SHP77 (cell line): ENCODE measurements around the gene PRKD3.

Experiments
- DNase-seq, 2 experiments: peaks; one replicate each; lab custom pipeline; 2025; lab: John Stamatoyannopoulos, UW

The PRKD3 gene

DNA sequence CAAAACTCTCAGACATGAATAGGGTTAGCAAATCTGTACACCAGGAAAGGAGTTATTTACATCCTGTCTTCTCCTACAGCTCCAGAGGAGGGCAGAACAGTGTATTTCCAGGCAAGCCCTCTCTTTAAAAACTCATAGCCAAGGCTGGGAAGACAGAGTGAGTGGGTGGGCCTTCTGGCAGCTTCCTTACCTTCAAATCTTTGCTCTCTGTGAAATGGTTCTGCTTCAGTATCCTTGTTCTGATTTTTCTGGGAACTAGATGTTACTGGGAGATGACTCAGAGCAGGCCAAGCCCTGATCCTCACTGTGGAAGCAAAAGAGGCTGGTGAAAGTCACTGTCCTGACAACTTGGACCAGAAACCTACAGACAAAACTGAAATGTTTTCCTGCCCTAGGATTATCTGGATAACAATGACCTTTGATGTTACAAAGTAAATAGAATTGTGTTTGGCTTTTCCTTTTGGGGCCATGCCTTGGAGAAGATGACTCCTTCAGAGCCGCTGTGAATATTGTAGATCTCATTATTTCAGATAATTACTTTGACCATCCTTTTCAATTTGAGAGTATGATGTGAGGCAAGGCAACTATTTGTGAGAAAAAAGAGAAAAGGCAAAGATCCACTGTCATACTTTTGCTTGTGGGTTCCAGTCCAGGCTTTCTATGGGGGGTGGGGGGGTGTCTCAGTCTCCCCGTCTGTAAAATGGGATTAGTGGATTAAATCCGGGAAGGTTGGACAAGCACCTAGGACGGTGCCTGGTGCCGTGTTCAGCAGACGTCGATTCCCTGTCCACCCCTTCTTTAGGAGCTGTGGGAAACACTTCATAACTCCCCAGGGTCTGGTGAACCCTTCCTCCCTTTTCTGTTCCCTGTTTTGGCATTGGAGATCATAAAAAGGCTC, 19.2 kb upstream of the PRKD3 start:
- DNase-seq = peak in 1 of 2 experiments; percentile 8

- DNase-seq = no peak
Measured at GRCh38 chr2:37342591-37343220, 18.1 kb upstream of the PRKD3 start.

DNA sequence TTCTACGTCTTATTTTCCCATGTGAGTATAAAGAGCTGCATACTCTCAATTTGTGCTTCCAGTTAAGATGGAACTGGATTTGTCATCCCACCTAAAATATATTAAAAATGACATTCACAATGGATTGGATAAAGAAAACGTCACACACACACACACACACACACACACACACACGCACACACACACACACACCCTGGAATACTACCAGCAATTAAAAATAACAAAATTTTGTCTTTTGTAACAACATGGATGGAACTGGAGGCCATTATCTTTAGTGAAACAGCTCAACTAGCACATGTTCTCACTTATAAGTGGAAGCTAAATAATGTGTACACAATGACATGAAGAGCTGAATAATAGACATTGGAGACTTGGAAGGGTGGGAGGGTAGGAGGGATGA, 16.0 kb upstream of the PRKD3 start:
- no peak for DNase-seq

DNA sequence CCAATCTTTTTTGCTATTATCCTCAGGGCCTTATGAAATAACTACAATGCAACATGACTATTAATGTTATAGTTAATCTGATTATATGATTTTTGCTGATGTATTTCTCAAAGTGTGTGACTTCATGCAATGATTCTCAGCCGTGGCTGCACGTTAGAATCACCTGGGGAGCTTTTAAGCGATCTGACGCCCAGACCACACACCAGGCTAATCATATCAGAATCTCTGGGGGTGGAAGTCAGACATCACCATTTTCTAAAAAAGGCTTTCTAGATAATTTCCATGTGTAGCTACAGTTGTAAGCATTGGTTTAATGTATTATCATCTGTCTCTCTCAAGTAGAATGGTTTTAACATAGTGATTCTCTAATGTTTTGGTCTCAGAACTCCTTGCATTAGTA, 14.3 kb upstream of the PRKD3 start:
- DNase-seq = no peak

- no peak for DNase-seq
Measured at GRCh38 chr2:37337620-37338280, 13.1 kb upstream of the PRKD3 start.

GRCh38 chr2:37335604-37336003, 11.0 kb upstream of the PRKD3 start:
- no peak for DNase-seq

DNA sequence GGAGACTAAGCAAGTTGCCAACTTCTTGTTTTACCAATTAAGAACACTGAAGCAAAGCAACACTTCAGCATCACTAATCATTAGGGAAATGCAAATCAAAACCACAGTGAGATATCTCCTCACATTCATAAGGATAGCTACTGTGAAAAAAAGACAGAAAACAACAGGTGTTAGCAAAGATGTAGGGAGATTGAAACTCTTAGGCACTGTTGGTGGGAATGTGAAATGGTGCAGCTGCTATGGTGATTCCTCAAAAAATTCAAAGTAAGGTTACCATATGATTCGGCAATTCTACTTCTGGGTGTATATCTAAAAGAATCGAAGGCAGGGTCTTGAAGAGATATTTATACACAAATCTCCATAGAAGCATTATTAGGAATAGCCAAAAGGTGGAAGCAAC, 8.6 kb upstream of the PRKD3 start:
- DNase-seq = no peak

DNA sequence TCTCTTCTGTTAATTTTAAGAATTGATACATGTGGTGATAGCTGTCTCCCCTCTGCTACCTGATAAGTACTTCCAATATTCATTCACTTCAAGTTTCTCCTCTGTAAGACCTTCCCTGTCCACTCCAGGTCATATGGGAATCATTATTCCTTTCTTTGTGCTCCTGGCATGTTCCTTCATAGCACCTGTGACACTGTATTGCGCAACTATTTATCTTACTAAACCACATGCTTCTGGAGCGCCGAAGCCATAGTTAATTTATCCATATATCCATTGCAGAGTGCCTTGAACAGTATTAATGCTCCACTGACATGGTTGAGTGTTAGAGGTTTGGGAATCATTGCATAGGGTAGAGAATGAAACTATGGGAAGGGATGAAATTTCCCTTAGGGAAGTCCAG, 7.9 kb upstream of the PRKD3 start:
- DNase-seq = no peak

DNA sequence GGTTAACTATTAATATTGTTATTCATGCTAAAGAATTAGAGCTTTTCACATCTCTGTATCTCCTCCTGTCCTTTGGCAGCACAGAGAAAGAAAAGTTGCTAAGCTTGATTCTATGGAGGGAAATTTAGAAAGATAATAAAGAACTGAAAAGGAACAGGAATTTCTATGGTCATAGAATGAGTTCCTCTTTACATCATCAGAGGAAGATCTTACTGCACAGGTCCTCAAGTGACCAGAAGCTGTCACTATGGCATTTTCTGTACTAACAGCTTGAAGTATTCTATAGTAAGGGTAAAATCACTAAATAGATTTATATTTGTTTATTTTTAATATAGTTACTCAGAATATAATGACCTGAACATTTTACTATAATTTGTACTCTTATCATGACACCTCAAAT, 6.0 kb upstream of the PRKD3 start:
- no peak for DNase-seq

DNA sequence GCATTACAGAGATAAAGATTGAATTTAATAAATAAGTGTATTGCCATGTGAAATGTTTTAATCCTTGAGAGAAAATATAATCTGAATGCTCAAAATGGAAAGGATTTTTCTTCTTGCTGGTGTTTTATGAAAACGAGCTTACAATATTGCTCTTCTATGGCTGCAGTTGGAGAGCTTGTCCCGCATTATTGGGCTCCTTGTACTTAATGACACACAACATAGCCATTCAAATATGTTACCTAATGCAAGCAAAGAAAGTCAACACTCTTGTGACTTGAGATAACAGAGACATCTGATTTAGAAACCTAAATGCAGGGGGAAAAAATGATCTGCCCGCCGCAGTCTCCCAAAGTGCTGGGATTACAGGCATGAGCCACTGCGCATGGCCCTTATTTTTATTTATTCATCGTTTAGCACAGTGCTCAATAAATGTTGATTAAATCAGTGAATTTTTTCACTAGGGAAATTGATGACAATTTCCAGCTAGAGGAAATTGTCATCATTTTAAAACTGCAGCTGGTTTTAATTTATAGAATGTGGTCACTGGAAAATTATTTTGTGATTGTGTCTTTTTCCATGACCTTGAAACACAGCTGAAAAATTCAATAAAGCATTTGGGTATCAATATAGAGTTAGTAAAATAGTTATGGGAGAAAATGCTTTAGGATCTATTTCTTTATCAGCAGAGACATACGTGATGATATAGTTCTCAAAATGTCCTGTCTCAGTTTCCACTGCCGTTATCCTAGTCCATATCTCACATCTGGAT, 2.4 kb upstream of the PRKD3 start:
- no peak for DNase-seq

- DNase-seq = no peak
Measured at GRCh38 chr2:37326285-37326684, 1.7 kb upstream of the PRKD3 start.

GRCh38 chr2:37325625-37326071, 1.0 kb upstream of the PRKD3 start:
- no peak for DNase-seq

GRCh38 chr2:37324536-37324785, 172 bp downstream of the PRKD3 start:
- DNase-seq = peak in 1 of 2 experiments; percentile 57

- peak in 1 of 2 experiments; percentile 17 for DNase-seq
Measured at GRCh38 chr2:37323781-37324535, 675 bp downstream of the PRKD3 start.

DNA sequence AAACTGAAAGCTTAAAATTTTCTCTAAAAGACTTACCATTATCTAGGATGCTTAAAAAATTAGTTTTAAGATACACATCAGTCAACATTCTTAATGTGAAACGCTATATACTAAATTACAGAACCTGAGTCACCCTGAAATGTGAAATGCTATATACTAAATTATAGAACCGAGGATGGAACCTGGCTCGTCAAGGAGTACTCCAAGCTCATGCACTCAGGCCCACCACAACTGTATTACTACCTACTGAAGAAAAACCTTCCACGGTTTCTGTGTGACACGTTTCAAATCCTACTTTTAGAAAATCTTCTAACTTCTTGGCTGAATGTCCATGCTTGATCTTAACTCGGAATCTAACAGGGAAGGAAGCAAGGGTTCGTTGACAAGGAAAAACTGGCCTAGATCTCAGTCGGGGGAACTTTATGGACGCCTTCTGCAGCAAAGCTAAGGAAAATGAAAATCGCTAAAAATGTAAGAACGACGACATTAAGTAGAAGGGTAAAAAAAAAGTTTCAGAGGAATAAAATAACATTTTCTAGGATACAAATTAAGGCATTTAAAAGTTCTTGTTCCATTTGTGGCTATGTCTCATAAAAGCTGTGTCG, 1.4 kb downstream of the PRKD3 start:
- DNase-seq = no peak

GRCh38 chr2:37322368-37322767, 2.3 kb downstream of the PRKD3 start:
- DNase-seq = no peak

- DNase-seq = no peak
Measured at GRCh38 chr2:37321029-37321682, 3.5 kb downstream of the PRKD3 start.

DNA sequence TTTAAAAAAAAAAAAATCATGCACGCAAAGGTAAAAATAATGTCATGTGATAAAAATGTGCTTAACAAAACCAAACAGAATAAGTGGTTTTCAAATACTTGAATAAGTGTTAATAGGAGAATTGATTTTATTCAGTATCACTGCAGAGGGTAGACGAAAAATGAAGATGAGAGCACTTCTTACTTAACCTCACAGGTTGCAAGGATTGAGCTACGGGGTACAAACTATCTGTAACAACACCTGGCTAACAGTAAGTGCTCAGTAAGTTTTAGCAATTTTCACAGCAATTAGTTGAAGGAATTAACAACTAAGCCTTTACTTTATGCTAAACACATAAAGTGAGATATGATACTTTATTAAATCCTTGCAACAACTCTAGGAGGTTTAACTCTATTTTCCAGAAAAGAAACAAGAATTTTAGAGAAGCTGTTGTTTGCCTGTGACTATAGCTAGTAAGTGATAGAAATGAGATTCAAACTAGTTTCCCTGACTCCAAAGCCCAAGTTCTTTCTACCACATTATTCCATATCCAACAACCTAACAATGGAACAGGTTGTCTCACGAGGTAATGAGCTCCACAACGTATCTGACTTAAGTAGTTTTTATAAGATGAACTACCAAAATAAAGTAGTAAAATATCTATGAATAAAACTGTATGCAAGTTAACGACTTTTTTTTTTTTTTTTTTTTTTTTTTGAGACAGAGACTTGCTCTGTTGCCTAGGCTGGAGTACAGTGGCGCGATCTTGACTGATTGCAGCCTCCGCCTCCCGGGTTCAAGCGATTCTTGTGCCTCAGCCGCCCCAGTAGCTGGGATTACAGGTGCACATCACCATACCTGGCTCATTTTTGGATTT, 4.7 kb downstream of the PRKD3 start:
- no peak for DNase-seq

- DNase-seq = no peak
Measured at GRCh38 chr2:37318401-37318800, 6.2 kb downstream of the PRKD3 start.

DNA sequence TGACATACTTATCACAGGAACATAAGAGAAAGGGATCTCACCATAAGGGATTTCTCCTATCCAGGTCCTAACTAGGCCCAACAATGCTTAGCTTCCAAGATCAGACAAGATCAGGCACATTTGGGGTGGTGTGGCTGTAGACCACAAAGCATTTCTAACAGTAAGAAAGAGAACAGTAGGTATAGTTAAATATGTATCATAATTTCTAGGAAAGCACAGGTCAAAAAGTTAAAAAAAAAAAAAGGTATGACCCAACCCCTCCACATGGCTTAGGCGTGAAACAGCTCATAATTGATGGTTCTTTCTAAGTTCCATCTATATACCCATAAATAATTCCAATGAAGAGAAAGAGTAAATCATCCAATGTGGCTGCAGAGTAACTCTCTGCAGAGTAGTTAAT, 6.9 kb downstream of the PRKD3 start:
- no peak for DNase-seq
